Skeletal muscle tissue (tissue), 4 donors: ENCODE data around the gene ALDH1A1. TPM values are rescaled to one million over a fixed set of nuclear protein-coding genes. Genes with fewer than 3 reads are reported as not detected.

ENCODE experiments used
- H3K27ac ChIP-seq: one replicate; pipeline ENCODE4 v1.7.0; 2013; ENCODE audit warnings: mild to moderate bottlenecking, low read depth, low read length, inconsistent platforms
- H3K27me3 ChIP-seq, 3 donors: one replicate each; pipeline ENCODE4 v1.7.0; 2013; ENCODE audit warnings: low read length in 3 of 3; ENCODE audit not compliant: control insufficient read depth in 3 of 3, insufficient read depth in 3 of 3
- H3K36me3 ChIP-seq, 3 donors: one replicate each; pipeline ENCODE4 v1.7.0; 2013; ENCODE audit warnings: low read length in 3 of 3; ENCODE audit not compliant: control insufficient read depth in 3 of 3, insufficient read depth in 3 of 3
- H3K4me1 ChIP-seq, 3 donors: one replicate each; pipeline ENCODE4 v1.7.0; 2013; ENCODE audit warnings: low read length in 3 of 3, mild to moderate bottlenecking in 3 of 3; ENCODE audit not compliant: control insufficient read depth in 3 of 3, insufficient read depth in 3 of 3
- H3K4me3 ChIP-seq, 3 donors: one replicate each; pipeline ENCODE4 v1.7.0; 2013; ENCODE audit warnings: low read length in 3 of 3
- H3K9ac ChIP-seq, 3 donors: one replicate each; pipeline ENCODE4 v1.7.0; 2013; ENCODE audit warnings: low read length in 3 of 3, mild to moderate bottlenecking in 3 of 3, moderate library complexity in 2 of 3, low read depth in 1 of 3
- H3K9me3 ChIP-seq, 3 donors: one replicate each; pipeline ENCODE4 v1.7.0; 2013; ENCODE audit warnings: low read length in 3 of 3; ENCODE audit not compliant: control insufficient read depth in 3 of 3
- total RNA-seq: library from RNA; depleted of rRNA; stranded (reverse); fragments of >200 nt; gene quantifications from one replicate; pipeline ENCODE4 v1.2.3, GENCODE V29; 2014
- donor health status: Osteomylitis.

Gene ALDH1A1
- total RNA-seq, 1 donor from 2014 or later: 52.7 TPM

GRCh38 chr9:72986522-72987116 is 33.8 kb upstream of the ALDH1A1 start:
- no peaks in the 10 kb centered on the region for H3K27me3 ChIP-seq
- peaks cover 0 to 7% (median 7%) of the 10 kb centered on the region in 3 donors for H3K4me1 ChIP-seq
- H3K4me3 ChIP-seq: no peak overlapping the region
- H3K27ac ChIP-seq: no peak overlapping the region
- H3K36me3 ChIP-seq: no peaks in the 10 kb centered on the region
- H3K9ac ChIP-seq: no peak overlapping the region
- no peaks in the 10 kb centered on the region for H3K9me3 ChIP-seq

GRCh38 chr9:72985746-72986145 is 32.9 kb upstream of the ALDH1A1 start:
- H3K27ac ChIP-seq: no peak overlapping the region
- peaks cover 0 to 7% (median 7%) of the 10 kb centered on the region in 3 donors for H3K4me1 ChIP-seq
- H3K9me3 ChIP-seq: no peaks in the 10 kb centered on the region
- no peak overlapping the region for H3K9ac ChIP-seq
- H3K27me3 ChIP-seq: no peaks in the 10 kb centered on the region
- no peak overlapping the region for H3K4me3 ChIP-seq
- H3K36me3 ChIP-seq: no peaks in the 10 kb centered on the region

DNA sequence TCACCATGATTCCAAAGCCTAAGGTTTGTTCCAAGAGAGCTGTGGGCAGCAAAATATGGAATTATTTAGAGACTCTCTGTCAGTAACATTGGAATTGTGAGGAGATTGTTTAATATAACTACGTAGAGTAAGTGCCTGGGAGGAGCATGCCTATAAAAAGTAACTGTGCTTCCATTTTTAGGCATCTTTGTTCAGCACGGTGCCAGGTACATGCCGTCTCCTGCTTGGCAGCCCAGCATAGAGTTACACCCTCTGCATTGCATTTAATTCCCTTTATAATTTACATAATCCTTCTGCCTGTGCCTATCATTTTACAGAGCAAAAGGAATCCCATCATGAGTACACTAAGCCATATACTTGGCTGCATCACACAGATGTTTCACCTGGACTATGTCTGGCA is 32.1 kb upstream of the ALDH1A1 start:
- no peaks in the 10 kb centered on the region for H3K27me3 ChIP-seq
- H3K9me3 ChIP-seq: no peaks in the 10 kb centered on the region
- no peak overlapping the region for H3K4me3 ChIP-seq
- no peaks in the 10 kb centered on the region for H3K36me3 ChIP-seq
- H3K27ac ChIP-seq: no peak overlapping the region
- no peak overlapping the region for H3K9ac ChIP-seq
- H3K4me1 ChIP-seq: peaks cover 0 to 7% (median 7%) of the 10 kb centered on the region in 3 donors

GRCh38 chr9:72984226-72984947 is 31.5 kb upstream of the ALDH1A1 start:
- Histone ChIP-seq H3K4me1 (peaks cover 0 to 7% (median 7%) of the 10 kb centered on the region in 3 donors), H3K9me3 (no peaks in the 10 kb centered on the region), H3K27me3 (no peaks in the 10 kb centered on the region), H3K36me3 (no peaks in the 10 kb centered on the region), H3K27ac (peak overlapping the region; percentile 19), H3K4me3 (no peak overlapping the region), H3K9ac (no peak overlapping the region)

GRCh38 chr9:72983512-72984225 is 30.8 kb upstream of the ALDH1A1 start:
- peaks cover 0 to 7% (median 7%) of the 10 kb centered on the region in 3 donors for H3K4me1 ChIP-seq
- no peaks in the 10 kb centered on the region for H3K9me3 ChIP-seq
- no peaks in the 10 kb centered on the region for H3K36me3 ChIP-seq
- H3K27me3 ChIP-seq: no peaks in the 10 kb centered on the region
- H3K9ac ChIP-seq: no peak overlapping the region
- H3K27ac ChIP-seq: peak overlapping the region; percentile 19
- no peak overlapping the region for H3K4me3 ChIP-seq

- no peak overlapping the region for H3K4me3 ChIP-seq
- H3K36me3 ChIP-seq: no peaks in the 10 kb centered on the region
- H3K4me1 ChIP-seq: peaks cover 0 to 7% (median 7%) of the 10 kb centered on the region in 3 donors
- H3K9me3 ChIP-seq: no peaks in the 10 kb centered on the region
- H3K27me3 ChIP-seq: no peaks in the 10 kb centered on the region
- H3K9ac ChIP-seq: no peak overlapping the region
- H3K27ac ChIP-seq: no peak overlapping the region
These were observed 30.2 kb upstream of the ALDH1A1 start for GRCh38 chr9:72983056-72983455.

GRCh38 chr9:72982146-72982799 is 29.4 kb upstream of the ALDH1A1 start:
- no peaks in the 10 kb centered on the region for H3K9me3 ChIP-seq
- peaks cover 0 to 7% (median 7%) of the 10 kb centered on the region in 3 donors for H3K4me1 ChIP-seq
- no peaks in the 10 kb centered on the region for H3K27me3 ChIP-seq
- H3K9ac ChIP-seq: no peak overlapping the region
- H3K27ac ChIP-seq: no peak overlapping the region
- no peaks in the 10 kb centered on the region for H3K36me3 ChIP-seq
- no peak overlapping the region for H3K4me3 ChIP-seq

- H3K27ac ChIP-seq: no peak overlapping the region
- H3K27me3 ChIP-seq: no peaks in the 10 kb centered on the region
- H3K4me3 ChIP-seq: no peak overlapping the region
- no peak overlapping the region for H3K9ac ChIP-seq
- no peaks in the 10 kb centered on the region for H3K9me3 ChIP-seq
- H3K36me3 ChIP-seq: no peaks in the 10 kb centered on the region
- peaks cover 0 to 7% (median 7%) of the 10 kb centered on the region in 3 donors for H3K4me1 ChIP-seq
These were observed 28.6 kb upstream of the ALDH1A1 start for GRCh38 chr9:72981433-72981832.

DNA sequence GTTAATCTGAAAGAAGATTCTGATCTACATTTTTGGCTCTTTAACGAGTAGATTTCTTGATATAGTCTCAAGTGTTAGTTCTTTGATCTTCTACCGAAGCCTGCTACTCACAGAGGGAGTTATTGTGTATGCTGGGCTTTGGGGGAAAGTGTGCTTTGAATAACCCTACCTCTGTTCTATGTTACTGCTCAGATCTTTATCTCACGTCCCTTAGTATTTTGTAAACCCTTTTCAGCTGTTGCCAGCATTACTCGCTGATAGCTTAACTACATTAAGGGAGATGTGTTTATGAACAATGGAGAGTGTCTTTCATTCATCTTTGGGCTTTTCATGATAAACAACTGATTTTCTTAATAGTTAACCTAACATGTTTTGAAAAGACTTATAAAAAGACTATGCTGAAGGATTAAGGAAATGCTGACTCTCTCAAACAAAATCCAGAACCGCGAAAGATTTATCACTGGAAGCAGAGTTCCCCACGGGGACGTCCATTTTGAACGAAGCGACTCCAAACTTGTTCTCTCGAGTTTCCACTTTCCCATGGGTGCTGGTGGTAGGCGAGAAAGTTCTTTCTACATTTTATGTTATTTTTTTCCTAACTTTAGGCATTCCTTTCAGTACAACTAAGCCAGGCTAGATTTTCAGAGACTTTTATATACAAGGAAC is 27.9 kb upstream of the ALDH1A1 start:
- Histone ChIP-seq H3K27me3 (no peaks in the 10 kb centered on the region), H3K9me3 (no peaks in the 10 kb centered on the region), H3K27ac (no peak overlapping the region), H3K4me3 (no peak overlapping the region), H3K9ac (no peak overlapping the region), H3K4me1 (peaks cover 0 to 7% (median 7%) of the 10 kb centered on the region in 3 donors), H3K36me3 (no peaks in the 10 kb centered on the region)
